ENCODE measurements around the gene PYGL. TPM values are rescaled to one million over a fixed set of nuclear protein-coding genes. Genes with fewer than 3 reads are reported as not detected.
"Not testable (repeated sequence)": the region's sequence is repeated elsewhere in the genome, so short reads cannot be mapped to it uniquely, and the experiment has no call there.

PYGL gene
- total RNA-seq, 1 donor from 2014 or later, result 72.1 TPM

DNA sequence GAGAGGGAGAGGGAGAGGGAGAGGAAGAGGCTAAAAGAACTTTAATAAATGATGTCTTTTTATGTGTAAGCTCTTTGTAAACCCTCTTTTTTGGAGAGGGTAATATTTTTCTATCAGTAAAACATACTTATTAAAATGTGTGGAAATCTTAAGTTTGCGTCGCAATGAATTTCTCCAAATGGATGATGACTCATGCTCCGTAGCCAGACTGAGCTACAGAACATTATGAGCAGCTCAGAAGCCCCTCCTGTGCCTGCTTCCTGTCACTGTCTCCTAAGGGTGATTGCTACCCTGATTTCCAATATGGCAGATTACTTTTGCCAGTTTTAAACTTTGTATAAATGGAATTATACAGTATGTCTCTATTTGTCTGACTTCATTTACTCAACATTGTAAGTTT is 13.0 kb upstream of the PYGL start:
- ATAC-seq (no peak), DNase-seq (ENCODE audit: low spot score) (no peak)
- intact Hi-C loops (cut with DNase I), result loop anchor here (10.0 kb wide), 1 partner anchor 258 kb away; no protein-coding TSS in a partner anchor

DNA sequence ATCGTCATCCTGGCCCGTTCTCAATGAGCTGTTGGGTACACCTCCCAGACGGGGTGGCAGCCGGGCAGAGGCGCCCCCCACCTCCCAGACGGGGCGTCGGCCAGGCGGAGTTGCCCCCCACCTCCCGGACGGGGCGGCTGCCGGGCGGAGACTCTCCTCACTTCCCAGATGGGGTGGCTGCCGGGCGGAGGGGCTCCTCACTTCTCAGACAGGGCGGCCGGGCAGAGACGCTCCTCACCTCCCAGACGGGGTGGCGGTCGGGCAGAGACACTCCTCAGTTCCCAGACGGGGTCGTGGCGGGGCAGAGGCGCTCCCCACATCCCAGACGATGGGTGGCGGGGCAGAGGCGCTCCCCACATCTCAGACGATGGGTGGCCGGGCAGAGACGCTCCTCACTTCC is 12.1 kb upstream of the PYGL start:
- not testable (repeated sequence) for ATAC-seq; DNase-seq (ENCODE audit: low spot score)
- intact Hi-C loops (cut with DNase I), result loop anchor here (10.0 kb wide), 1 partner anchor 258 kb away; no protein-coding TSS in a partner anchor

DNA sequence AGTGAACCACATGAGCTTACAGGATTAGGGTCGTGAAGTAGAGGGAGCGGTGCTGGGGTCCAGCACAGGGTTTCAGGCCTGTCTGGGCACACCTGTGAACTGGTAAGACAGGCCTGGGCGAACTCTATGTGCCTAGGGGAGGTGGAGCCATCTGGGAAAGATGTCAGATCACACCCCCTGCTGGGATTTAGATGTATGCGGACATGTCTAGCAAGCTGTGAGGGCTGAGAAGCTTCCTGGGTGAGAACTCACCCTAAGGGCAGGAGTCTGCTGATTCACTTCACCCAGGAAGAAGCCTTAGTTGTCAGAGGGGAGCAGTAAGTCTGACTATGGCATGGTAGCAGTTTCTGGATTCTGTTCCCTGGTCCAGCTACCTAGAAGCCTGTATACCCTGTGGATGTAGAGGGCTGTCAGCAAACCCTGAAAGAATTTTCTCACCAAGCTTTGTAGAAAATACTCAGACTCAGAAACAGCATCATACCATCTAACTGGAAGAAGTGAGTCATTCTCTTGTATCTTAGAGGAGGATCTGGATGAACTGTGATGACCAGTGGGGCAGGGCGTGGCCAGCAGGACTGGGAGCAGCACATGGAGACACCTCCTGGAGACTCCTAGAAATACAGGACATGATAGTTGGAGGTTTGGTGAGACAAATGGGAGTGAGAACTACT is 11.2 kb upstream of the PYGL start:
- intact Hi-C loops (cut with DNase I), result loop anchor here (10.0 kb wide), 1 partner anchor 259 kb away; no protein-coding TSS in a partner anchor
- DNase-seq (ENCODE audit: low spot score) (no peak), ATAC-seq (peak; percentile 84)

DNA sequence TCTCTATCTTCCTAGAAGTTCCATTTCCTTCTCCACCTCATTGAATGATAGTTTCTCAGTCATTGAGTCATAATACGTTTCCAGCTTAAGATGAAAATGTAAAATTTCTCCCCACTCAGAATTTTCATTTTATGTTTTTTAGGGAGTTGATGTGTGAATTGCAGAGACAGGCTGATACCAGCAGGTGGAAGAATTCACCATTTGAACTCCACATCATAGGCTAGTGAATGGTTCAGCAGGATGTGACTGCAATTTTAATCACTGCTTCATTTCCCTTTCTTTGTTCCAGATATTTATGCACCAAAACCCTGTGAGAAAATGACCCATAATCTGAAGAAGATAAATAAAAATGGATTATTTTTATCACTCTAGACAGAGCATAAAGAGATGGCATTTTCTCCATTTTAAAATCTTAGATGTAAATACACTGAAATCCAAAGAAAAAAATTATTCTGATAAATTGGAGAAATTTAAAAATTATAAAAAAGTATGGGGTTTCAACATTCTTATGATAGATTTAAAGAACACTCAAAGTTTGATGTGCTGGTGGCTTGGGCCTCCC is 10.6 kb upstream of the PYGL start:
- intact Hi-C loops (cut with DNase I), result loop anchor here (10.0 kb wide), 1 partner anchor 260 kb away; no protein-coding TSS in a partner anchor
- ATAC-seq (peak; percentile 88), DNase-seq (ENCODE audit: low spot score) (no peak)

DNA sequence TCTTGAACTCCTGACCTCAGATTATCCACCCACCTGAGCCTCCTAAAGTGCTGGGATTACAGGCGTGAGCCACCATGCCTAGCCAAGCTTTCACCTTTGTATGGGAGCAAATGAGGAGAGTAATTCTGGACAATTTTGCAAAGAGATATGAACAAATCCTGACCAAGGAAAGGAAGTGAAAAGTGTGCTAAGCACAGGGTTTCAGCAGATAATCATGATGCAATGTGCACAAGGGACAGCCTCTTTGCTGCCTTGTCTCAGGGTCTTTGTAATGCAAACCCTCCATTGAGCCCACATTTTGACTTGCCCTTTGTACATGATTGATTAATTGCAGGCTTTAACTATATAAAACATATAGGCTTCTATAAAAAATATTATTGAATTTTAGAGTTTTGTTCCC is 9.2 kb upstream of the PYGL start:
- ATAC-seq, result no peak
- intact Hi-C loops (cut with DNase I), result loop anchor here (10.0 kb wide), 1 partner anchor 261 kb away; no protein-coding TSS in a partner anchor
- no peak for DNase-seq (ENCODE audit: low spot score)

DNA sequence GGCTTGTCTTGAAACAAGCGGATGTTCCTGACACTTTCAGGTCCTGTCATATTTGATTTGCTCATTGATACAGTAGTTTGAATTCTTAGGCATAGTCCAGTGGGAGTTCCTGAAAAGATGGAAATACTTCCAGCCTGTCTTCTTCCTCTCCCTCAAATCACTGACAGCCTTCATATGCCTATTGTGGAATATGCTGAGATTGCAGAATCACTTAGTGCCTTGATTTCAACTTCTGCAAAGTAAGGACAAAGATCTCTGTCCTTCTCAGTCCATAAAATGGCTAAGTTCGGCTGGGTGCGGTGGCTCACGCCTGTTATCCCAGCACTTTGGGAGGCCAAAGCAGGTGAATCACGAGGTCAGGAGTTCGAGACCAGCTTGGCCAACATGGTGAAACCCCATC is 6.7 kb upstream of the PYGL start:
- intact Hi-C loops (cut with DNase I), result loop anchor here (10.0 kb wide), 1 partner anchor 264 kb away; no protein-coding TSS in a partner anchor
- ATAC-seq (no peak), DNase-seq (ENCODE audit: low spot score) (no peak)

DNA sequence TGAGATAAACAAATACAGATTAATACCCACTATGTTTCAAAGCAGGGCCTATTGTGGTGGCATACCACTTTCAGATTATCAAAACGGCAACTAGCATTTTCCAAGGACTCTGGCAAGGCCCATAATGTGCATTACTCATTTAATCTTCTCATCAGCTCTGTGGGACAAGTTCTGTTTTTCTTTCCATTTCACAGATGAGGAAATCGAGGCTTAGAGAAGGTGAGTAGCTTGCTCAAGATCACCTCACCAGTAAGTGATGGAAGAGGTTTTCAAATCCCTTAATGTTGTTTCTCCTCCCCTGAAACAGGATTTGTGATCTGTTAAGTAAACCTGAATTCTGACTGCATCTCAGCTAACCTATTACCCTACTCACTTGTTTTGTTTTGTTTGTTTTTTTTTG is 3.9 kb upstream of the PYGL start:
- no peak for ATAC-seq
- no peak for DNase-seq (ENCODE audit: low spot score)
- intact Hi-C loops (cut with DNase I), result no loop called here

DNA sequence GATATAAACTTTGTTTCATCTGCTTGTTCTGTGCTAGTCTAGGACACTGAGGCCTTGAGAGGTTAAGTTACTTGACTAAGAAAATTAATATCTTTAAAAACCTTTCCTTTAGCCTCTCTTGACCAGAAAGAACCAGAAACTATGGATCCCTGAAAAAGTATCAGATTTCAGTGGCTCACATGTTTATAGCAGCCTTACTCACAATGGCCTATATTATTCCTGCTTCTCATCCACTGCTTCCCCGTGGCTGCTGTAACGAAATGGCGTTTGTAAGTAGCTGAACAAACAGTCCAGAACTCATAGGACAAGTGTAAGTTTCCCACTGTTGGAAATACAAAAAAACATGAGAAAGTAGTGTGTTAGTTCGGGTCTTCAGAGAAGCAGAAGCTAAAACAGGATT is 3.2 kb upstream of the PYGL start:
- ATAC-seq (no peak), DNase-seq (ENCODE audit: low spot score) (no peak)
- intact Hi-C loops (cut with DNase I), result no loop called here

DNA sequence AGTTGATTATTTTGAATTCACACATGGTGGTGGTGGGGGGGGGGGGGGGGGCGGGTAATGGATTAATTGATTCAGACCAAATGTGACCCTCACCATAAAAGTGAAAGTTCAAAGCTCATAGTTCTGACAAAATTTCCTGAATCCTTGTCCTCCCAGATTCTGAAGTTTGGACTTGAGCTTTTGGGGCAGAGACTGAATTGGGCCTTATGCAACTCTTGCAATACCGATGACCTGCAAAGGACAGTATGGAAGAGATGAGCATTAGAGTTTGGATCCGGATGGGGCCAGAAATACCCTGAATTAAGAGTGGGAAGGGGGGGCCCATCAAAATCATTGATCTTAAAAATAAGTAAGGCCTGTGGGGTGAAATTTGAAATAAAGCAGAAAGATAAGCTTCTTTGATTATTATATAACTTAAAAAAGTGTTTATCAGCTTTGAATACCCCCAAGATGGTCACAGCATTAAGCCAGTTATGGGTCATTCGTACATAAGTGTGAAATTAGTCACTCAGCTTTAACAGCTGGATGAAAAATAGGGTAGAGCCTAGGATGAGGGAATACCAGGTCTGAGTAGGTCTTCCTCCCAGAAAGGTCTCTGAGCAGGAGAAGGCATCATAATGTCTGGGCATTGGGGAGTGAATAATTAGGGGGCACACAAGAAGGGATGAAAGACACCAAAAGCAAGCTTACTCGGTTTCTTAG is 2.1 kb upstream of the PYGL start:
- ATAC-seq (no peak), DNase-seq (ENCODE audit: low spot score) (no peak)
- intact Hi-C loops (cut with DNase I), result no loop called here

DNA sequence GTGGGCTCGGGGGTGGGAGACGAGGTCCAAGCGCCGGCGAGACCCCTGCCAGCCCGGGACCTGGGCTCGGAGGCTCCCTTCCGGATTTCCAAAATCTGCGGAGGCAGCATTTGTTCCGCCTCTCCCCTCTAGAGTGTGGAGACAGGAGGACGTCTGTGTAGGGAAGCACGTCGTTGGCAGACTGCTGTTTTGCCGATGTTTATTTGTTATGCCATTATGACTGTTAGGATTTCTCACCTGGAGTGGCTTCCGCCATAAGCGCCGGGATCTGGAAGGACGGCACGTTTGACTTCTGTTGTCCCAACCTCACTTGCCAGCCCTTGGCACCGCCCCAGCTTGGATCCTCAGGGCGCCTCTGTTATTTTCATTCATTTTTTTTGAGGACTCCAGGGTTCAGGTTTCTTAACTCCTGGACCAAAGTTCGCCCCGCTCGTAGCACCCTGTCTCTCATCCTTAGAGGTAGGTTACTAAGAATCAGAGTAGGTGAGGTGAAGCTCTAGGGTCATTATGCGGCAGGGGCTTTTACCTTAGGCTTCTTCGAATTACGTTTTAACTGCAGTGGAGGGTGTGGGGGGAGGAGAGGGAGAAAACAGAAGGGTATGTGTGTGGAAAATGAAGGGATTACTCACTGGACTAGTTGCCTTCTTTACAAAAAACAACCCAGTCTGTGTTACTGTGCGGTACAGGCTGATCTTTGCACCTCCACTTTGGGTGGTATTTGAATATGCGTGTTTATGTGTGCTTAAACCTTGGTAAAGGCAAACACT is 547 bp upstream of the PYGL start:
- ATAC-seq (peak; percentile 56), DNase-seq (ENCODE audit: low spot score) (peak; percentile 76)
- intact Hi-C loops (cut with DNase I), result no loop called here

DNA sequence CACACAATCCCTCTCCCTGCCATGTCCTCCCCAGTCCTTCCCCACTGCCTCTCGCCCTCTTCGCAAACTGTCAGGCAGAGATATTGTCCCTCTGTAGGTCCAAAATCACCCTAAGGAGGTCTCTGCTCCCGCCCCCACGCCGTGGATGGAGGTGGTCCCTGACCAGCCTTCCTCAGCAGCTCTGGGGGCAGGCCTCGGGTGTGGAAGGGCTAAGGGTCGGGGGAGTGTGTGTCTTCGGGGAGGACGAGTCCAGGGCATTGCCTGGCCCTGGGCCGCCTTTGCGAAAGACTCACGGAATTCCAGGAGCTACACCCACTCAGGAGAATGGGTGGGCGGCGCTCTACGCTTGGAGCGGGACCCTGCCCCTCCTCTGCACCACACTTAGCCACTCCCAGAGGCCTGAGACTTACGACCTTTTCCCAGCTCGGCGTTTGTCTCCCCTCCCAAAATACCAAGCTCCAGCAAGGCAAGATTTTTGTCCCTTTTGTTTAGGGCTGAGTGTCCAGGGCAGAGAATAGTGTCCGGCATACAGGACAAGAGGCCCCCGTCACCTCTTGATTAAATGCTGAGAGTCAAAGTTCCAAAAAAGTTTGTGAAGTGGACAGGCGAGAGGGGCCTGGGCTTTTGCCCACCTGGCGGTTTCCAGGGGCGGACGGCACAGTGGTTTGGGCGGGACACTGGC is 881 bp downstream of the PYGL start:
- ATAC-seq, result peak; percentile 85
- peak; percentile 82 for DNase-seq (ENCODE audit: low spot score)
- intact Hi-C loops (cut with DNase I), result no loop called here

DNA sequence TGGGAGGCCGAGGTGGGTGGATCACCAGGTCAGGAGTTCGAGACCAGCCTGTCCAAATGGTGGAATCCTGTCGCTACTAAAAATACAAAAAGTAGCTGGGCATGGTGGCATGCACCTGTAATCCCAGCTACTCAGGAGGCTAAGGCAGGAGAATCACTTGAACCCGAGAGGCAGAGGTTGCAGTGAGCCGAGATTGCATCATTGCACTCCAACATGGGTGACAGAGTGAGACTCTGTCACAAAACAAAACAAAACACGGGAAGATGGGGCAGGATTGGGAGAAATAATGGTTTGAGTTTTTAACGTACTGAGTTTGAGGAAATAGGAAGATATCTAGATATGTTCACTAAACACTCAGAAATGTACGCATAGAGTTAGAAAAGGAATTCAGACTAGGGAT is 2.6 kb downstream of the PYGL start:
- intact Hi-C loops (cut with DNase I); ATAC-seq; DNase-seq (ENCODE audit: low spot score): not testable (repeated sequence)

DNA sequence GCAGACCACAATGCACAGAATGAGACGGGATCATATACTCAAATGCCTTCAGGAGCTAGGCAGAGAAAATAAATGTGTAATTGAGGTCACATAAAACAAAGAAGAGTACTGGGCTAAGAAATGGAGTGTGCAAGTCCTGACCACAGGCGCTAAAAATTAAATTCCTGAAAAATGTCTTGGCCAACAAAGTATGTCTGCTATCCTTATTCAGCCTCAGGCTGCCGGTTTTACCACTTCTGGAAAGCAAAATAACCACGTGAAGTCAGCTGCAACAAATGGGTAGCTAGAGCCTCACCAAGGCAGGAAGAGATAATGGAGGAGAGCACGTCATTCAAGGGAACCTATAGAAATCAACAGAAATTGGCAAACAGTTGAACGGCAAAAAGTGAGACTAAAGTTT is 3.1 kb downstream of the PYGL start:
- no peak for ATAC-seq
- DNase-seq (ENCODE audit: low spot score), result no peak
- intact Hi-C loops (cut with DNase I), result no loop called here

DNA sequence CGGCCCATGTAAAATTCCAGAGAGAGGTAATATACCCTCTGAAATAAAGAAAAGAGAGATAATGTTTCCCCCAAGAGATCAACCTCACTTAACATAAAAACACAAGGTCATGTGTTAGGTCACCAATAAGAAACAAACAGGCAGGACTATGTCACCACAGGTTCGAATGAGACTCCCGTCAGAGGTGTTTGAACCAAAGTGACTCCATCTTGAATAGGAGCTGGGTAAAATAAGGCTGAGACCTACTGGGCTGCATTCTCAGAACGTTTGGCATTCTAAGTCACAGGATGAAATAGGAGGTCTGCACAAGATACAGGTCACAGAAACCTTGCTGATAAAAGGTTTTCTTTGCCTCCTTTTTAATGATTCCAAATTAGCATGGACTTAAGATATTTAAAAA is 6.5 kb downstream of the PYGL start:
- intact Hi-C loops (cut with DNase I), result no loop called here
- ATAC-seq (no peak), DNase-seq (ENCODE audit: low spot score) (no peak)

DNA sequence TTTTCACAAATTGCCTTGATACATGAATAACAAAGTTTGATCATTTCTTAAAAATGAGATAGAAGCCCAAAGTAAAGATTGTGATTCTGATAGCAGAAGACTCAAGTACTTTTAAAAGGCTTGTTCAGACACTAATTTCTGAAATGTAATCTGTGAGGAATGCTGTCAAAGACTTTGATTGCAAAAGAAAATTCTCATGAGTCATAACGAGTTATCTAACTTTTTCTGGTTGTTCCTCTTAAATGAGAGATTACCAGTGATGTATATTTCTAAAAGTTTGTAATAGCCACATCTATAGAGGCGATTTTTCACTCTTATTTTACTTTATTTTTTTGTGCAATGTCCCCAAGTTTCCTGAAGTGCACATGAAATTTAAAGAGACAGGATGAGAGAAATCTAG is 7.0 kb downstream of the PYGL start:
- ATAC-seq, result no peak

DNA sequence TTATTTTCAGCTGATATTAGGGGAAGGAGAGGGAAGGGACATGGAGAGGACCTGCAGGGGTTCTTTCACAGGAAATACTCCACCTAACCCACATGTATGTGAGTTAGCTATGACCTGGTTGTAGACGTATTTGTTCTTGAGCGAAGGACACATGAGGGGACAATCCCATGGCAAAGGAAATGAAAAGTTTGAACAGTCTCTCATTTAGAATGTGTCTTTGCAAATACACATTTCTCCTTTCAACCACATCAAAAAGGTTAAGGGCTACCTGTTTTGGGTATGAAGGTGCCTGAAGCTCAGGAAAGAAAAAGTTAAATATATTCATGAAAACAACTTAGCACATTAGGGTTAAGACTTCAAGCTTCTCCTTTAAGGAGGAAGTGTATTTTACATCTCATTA is 7.4 kb downstream of the PYGL start:
- intact Hi-C loops (cut with DNase I), result no loop called here
- ATAC-seq, result no peak
- no peak for DNase-seq (ENCODE audit: low spot score)

More for the DNA sequence above, 7.0 kb downstream of the PYGL start:
- no peak for DNase-seq (ENCODE audit: low spot score)
- intact Hi-C loops (cut with DNase I), result no loop called here

DNA sequence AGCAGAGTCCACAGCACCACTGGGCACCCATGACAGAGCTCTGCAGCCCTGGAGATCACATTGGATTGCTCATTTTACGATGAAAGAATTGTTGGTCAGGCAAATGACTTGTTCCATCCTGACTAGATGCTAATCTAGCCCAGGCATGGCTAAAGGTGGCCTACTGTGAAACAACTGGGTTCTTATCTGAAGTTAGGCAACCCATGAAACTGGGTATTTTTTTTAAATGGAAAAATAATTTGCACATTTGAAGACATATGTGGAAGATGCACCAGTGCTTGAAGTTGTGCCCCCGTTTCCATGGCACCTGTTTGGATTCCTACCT is 8.3 kb downstream of the PYGL start:
- ATAC-seq (no peak), DNase-seq (ENCODE audit: low spot score) (no peak)
- intact Hi-C loops (cut with DNase I), result no loop called here

DNA sequence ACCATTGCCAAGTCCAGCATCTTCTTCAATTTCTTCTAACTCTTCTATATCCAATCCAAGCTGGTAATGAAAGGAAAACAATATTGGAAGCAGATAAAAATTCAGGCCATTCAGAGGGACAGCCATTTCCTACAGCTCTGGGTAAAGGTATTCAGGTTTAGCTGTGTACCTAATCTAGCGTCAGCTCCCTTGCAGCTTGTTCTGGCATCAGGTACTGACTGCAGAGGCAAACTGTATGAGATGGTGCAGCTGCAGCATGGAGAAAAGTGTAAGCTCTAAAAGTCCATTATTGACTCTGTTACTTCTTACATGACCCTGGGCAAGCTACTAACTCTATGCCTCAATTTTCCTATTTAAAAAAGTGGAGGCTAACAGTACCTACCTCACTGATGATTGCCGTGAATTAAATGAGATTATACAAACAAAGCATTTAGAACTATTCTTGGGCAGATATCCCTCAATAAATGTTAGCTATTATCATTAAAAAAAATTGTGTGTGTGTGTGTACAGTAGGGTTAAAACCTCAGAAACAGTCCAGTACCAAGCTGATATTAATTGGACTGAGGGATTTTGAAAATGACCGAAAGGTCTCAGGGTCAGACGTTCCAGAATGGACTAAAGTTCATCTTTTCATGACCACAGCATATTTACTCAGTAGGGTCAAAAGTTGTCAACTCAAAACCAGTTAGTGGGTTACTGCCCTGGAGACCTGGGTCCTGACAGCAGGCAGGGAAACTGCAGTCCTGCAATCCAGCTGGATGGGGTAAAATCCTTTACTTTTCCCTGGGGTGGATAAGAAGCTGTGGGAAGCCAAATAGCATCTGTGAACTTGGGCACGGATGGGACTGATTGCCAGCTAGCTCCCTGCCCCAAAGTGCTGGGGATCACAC is 8.9 kb downstream of the PYGL start:
- no peak for DNase-seq (ENCODE audit: low spot score)
- peak; percentile 36 for ATAC-seq
- intact Hi-C loops (cut with DNase I), result no loop called here
